ENCODE data around the gene CRACR2A. TPM values are rescaled to one million over a fixed set of nuclear protein-coding genes. Genes with fewer than 3 reads are reported as not detected.

CRACR2A gene
- total RNA-seq, 1 experiment from 2014 or later: not detected

DNA sequence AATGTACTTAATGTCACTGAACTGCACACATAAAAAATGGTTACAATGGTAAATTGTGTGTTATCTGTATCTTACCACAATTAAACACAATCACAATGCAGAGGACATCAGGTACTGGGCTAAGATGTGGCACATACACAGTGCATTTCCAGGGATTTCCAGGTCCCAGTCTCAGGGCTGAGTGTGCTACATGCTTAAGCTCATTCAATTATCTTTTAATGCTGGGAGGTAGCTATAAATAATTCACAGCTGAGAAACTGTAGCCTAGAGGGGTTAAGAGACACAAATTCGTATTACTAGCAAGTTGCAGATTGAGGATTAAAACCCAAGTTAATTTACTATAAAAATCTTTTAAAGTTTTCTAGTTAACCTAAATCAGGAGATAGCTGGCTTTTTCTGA lies 67.1 kb downstream of the CRACR2A start:
- Histone ChIP-seq H3K9me3 (ENCODE audit: low read length) (no peaks in the 10 kb centered on the region), H3K27me3 (ENCODE audit: low read length) (no peaks in the 10 kb centered on the region), H3K9me2 (replicated peaks; ENCODE audit: low read length) (no peaks in the 10 kb centered on the region), H4K20me1 (ENCODE audit: low read length) (no peaks in the 10 kb centered on the region), H3K36me3 (ENCODE audit: low read depth, low read length) (no peaks in the 10 kb centered on the region), H2AFZ (ENCODE audit: low read length) (no peak overlapping the region), H3K9ac (ENCODE audit: low read length) (no peak overlapping the region), H3K4me3 (ENCODE audit: low read length) (no peak overlapping the region), H3K27ac (ENCODE audit: low read length) (no peak overlapping the region), H3K79me2 (ENCODE audit: low read length) (no peaks in the 10 kb centered on the region), H3K4me2 (ENCODE audit: low read length) (no peak overlapping the region), H3F3A (ENCODE audit: low read length, unreplicated experiment) (no peaks in the 10 kb centered on the region), H3K4me1 (ENCODE audit: insufficient read depth, low read length) (no peaks in the 10 kb centered on the region)
- POLR2A ChIA-PET (ENCODE audit: unreplicated experiment): no interaction called here
- no peak for TF ChIP-seq EZH2 (IDR thresholded peaks at IDR 0.05; ENCODE audit: low read length, unreplicated experiment)
- TF ChIP-seq, protein P1, sequence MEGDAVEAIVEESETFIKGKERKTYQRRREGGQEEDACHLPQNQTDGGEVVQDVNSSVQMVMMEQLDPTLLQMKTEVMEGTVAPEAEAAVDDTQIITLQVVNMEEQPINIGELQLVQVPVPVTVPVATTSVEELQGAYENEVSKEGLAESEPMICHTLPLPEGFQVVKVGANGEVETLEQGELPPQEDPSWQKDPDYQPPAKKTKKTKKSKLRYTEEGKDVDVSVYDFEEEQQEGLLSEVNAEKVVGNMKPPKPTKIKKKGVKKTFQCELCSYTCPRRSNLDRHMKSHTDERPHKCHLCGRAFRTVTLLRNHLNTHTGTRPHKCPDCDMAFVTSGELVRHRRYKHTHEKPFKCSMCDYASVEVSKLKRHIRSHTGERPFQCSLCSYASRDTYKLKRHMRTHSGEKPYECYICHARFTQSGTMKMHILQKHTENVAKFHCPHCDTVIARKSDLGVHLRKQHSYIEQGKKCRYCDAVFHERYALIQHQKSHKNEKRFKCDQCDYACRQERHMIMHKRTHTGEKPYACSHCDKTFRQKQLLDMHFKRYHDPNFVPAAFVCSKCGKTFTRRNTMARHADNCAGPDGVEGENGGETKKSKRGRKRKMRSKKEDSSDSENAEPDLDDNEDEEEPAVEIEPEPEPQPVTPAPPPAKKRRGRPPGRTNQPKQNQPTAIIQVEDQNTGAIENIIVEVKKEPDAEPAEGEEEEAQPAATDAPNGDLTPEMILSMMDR (conservative IDR thresholded peaks at IDR 0.05; ENCODE audit: low read depth, low read length): no peak
- TF ChIP-seq EZH2phosphoT487 (IDR thresholded peaks at IDR 0.05; ENCODE audit: borderline replicate concordance, low read length): no peak
- intact Hi-C loops (cut with micrococcal nuclease): no loop called here
- CTCF ChIA-PET: no interaction called here
- DNase-seq (no peak), ATAC-seq (no peak)
- BruUV-seq (replicated peaks): no TSS peak

GRCh38 chr12:3684449-3685051 lies 68.4 kb downstream of the CRACR2A start:
- Histone ChIP-seq H3K27me3 (ENCODE audit: low read length) (no peaks in the 10 kb centered on the region), H3K79me2 (ENCODE audit: low read length) (no peaks in the 10 kb centered on the region), H3K9me3 (ENCODE audit: low read length) (no peaks in the 10 kb centered on the region), H3K4me1 (ENCODE audit: insufficient read depth, low read length) (no peaks in the 10 kb centered on the region), H4K20me1 (ENCODE audit: low read length) (no peaks in the 10 kb centered on the region), H3K9me2 (replicated peaks; ENCODE audit: low read length) (no peaks in the 10 kb centered on the region), H2AFZ (ENCODE audit: low read length) (no peak overlapping the region), H3K9ac (ENCODE audit: low read length) (no peak overlapping the region), H3K27ac (ENCODE audit: low read length) (no peak overlapping the region), H3K36me3 (ENCODE audit: low read depth, low read length) (no peaks in the 10 kb centered on the region), H3K4me2 (ENCODE audit: low read length) (no peak overlapping the region), H3K4me3 (ENCODE audit: low read length) (no peak overlapping the region), H3F3A (ENCODE audit: low read length, unreplicated experiment) (no peaks in the 10 kb centered on the region)
- ChIA-PET POLR2A (ENCODE audit: unreplicated experiment) (no interaction called here), CTCF (no interaction called here)
- intact Hi-C loops (cut with micrococcal nuclease): no loop called here
- TF ChIP-seq, protein P1 (conservative IDR thresholded peaks at IDR 0.05; ENCODE audit: low read depth, low read length): no peak
- TF ChIP-seq EZH2phosphoT487 (IDR thresholded peaks at IDR 0.05; ENCODE audit: borderline replicate concordance, low read length) (no peak), EZH2 (IDR thresholded peaks at IDR 0.05; ENCODE audit: low read length, unreplicated experiment) (no peak)
- DNase-seq (no peak), ATAC-seq (no peak)
- BruUV-seq (replicated peaks): no TSS peak

GRCh38 chr12:3683670-3684069 lies 69.2 kb downstream of the CRACR2A start:
- ATAC-seq (no peak), DNase-seq (peak; percentile 6)
- Histone ChIP-seq H3K4me1 (ENCODE audit: insufficient read depth, low read length) (no peaks in the 10 kb centered on the region), H3K36me3 (ENCODE audit: low read depth, low read length) (no peaks in the 10 kb centered on the region), H3K27me3 (ENCODE audit: low read length) (no peaks in the 10 kb centered on the region), H3K79me2 (ENCODE audit: low read length) (no peaks in the 10 kb centered on the region), H3K9me3 (ENCODE audit: low read length) (no peaks in the 10 kb centered on the region), H3K27ac (ENCODE audit: low read length) (no peak overlapping the region), H3F3A (ENCODE audit: low read length, unreplicated experiment) (no peaks in the 10 kb centered on the region), H3K9ac (ENCODE audit: low read length) (no peak overlapping the region), H3K4me2 (ENCODE audit: low read length) (no peak overlapping the region), H2AFZ (ENCODE audit: low read length) (no peak overlapping the region), H3K9me2 (replicated peaks; ENCODE audit: low read length) (no peaks in the 10 kb centered on the region), H4K20me1 (ENCODE audit: low read length) (no peaks in the 10 kb centered on the region), H3K4me3 (ENCODE audit: low read length) (no peak overlapping the region)
- ChIA-PET CTCF (no interaction called here), POLR2A (ENCODE audit: unreplicated experiment) (no interaction called here)
- BruUV-seq (replicated peaks): no TSS peak
- intact Hi-C loops (cut with micrococcal nuclease): no loop called here
- TF ChIP-seq EZH2phosphoT487 (IDR thresholded peaks at IDR 0.05; ENCODE audit: borderline replicate concordance, low read length): no peak
- no peak for TF ChIP-seq EZH2 (IDR thresholded peaks at IDR 0.05; ENCODE audit: low read length, unreplicated experiment)
- TF ChIP-seq, protein P1 (conservative IDR thresholded peaks at IDR 0.05; ENCODE audit: low read depth, low read length): no peak
